Heart left ventricle (tissue), 16 donors: ENCODE data around the gene ARSB. TPM values are rescaled to one million over a fixed set of nuclear protein-coding genes. Genes with fewer than 3 reads are reported as not detected.

Source experiments
- ATAC-seq, 4 donors: fragments of 200-7000 bp; cut with Tn5 transposase; one replicate each; pipeline ENCODE4 v1.9.1; 2020 to 2022; ENCODE audit warnings: moderate library complexity in 4 of 4, mild to moderate bottlenecking in 3 of 4, moderate number of reproducible peaks in 1 of 4
- DNase-seq, 5 donors: peaks; one replicate each; pipeline ENCODE4 v3.0.0-alpha.2; 2020
- H3K27ac ChIP-seq, 12 donors: fragments of 200-600 bp; sonication (generic) in 4 of 12; one replicate each; pipeline versions ENCODE4 v1.5.0 to v1.8.0; 2016 to 2022; ENCODE audit warnings: mild to moderate bottlenecking in 2 of 12
- H3K27me3 ChIP-seq, 9 donors: fragments of 200-600 bp; sonication (generic) in 2 of 9; one replicate each; pipeline versions ENCODE4 v1.5.1 to v1.8.0; 2016 to 2022; ENCODE audit warnings: mild to moderate bottlenecking in 3 of 9
- H3K36me3 ChIP-seq, 9 donors: fragments of 200-600 bp; sonication (generic) in 2 of 9; one replicate each; pipeline versions ENCODE4 v1.5.0 to v1.8.0; 2018 to 2022; ENCODE audit warnings: mild to moderate bottlenecking in 2 of 9
- H3K4me1 ChIP-seq, 12 donors: fragments of 200-600 bp; sonication (generic) in 4 of 12; one replicate each; pipeline versions ENCODE4 v1.5.0 to v1.8.0; 2016 to 2022; ENCODE audit warnings: mild to moderate bottlenecking in 3 of 12
- H3K4me3 ChIP-seq, 12 donors: fragments of 200-600 bp; sonication (generic) in 4 of 12; one replicate each; pipeline versions ENCODE4 v1.5.0 to v1.8.0; 2017 to 2022; ENCODE audit warnings: mild to moderate bottlenecking in 9 of 12, moderate library complexity in 4 of 12
- H3K9me3 ChIP-seq, 12 donors: fragments of 200-600 bp; sonication (generic) in 4 of 12; one replicate each; pipeline versions ENCODE4 v1.5.0 to v1.8.0; 2016 to 2022; ENCODE audit warnings: mild to moderate bottlenecking in 1 of 12
- POLR2A ChIP-seq, 2 donors: fragments of 450-650 bp; IDR thresholded peaks; one replicate each; pipeline ENCODE4 v1.6.1; 2017; ENCODE audit warnings: antibody characterized with exemption in 2 of 2, mild to moderate bottlenecking in 2 of 2, moderate library complexity in 2 of 2
- WGBS, 4 donors: extraction: QIAGEN DNeasy Blood & Tissue Kit in 2 of 4; methylation state at CpG; one replicate each; pipeline versions ENCODE4 v1.1.5 to v1.1.7; 2013 to 2018; 5-methylcytosine and 5-hydroxymethylcytosine counted together
- intact Hi-C, 10 donors: fragments of 100-400 bp; cut with DNase I; formaldehyde crosslinking; loops; one replicate each; pipeline versions ENCODE4 v1.11.1 to v1.14.2; 2022
- polyA plus RNA-seq, 2 donors: library from polyadenylated mRNA; stranded (reverse); fragments of 200-250 nt; gene quantifications; one replicate each; pipeline ENCODE4 v1.2.3, GENCODE V29; 2013
- total RNA-seq, 9 donors: library from RNA; depleted of rRNA in 2 of 9; stranded (reverse); fragments of >200 nt in 2 of 9; fragmentation: NEBNext Ultra II Directional in 3 of 9; extraction: Animal tissue kit (Norgen Biotek cat#: 25700) in 3 of 9; gene quantifications; one replicate each; pipeline versions ENCODE4 v1.1.0 to v1.2.4, GENCODE V29; 2016 to 2023
- TF ChIP-seq, protein P1 (sequence below), 12 donors: fragments of 200-600 bp; sonication (generic) in 4 of 12; IDR thresholded peaks; one replicate each; pipeline versions ENCODE4 v1.5.0 to v1.8.0; 2018 to 2022; ENCODE audit warnings: antibody characterized with exemption in 12 of 12, mild to moderate bottlenecking in 5 of 12
- donor health status: ischemic (EF 13 %, LVEDD 7.1; RV severe dilation, severe dysfunction).
- donor health status: healthy with polysubstance abuse.
- donor health status: DM: no; HTN: yes; CAD: no.
- donor health status: DM: no; HTN: no; CAD: no.
- donor health status: ischemic (EF 25% LVEDD 6.9; RV normal size, moderate dysfunction).
- donor health status: ischemic (EF 25% LVEDD 5.7; RV mildly dilated, moderate dysfunction).
- donor health status: healthy.
- donor health status: DM: yes; HTN: yes; CAD: no.
- donor health status: ischemic (EF 35%, LVEDD 5.7; RV mildly dilated, moderate dysfunction).
- donor health status: nonischemic (EF 11% LVEDD 7.7; RV severe dilation, severe dysfunction).
- donor health status: DM: yes; HTN: yes; CAD: no.
- donor health status: PGD.
- donor health status: ischemic (EF 29% LVEDD 5.4; RV normal size, mild dysfunction).
- donor health status: nonischemic (EF 23%, LVEDD 6.1; RV moderate dilation, normal function).

Gene ARSB
- total and polyA plus RNA-seq, 11 donors: 2.2 to 25.8 (median 14.4) TPM

DNA sequence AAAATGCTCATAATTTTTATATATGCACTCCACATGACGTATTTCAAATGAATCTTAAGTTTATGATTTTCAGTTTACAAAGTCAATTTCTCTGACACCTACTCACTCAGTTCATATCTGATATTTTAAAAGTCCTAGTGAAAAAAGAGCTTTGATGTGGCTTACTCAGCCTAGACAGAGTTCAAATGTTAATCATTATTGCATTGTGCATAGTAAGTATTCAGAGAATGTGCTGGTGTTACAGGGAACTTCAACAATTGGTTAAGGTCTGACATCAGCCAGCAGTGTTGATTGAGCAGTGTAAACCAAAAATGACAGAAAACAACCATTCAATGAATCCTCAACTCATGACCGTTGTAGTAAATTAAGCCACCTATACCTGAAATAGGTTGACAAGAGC lies 189.4 kb downstream of the ARSB start:
- Histone ChIP-seq H3K36me3 (no peaks in the 10 kb centered on the region), H3K27ac (no peak overlapping the region), H3K4me1 (peaks cover 0 to 11% (median 0%) of the 10 kb centered on the region in 12 donors), H3K27me3 (no peaks in the 10 kb centered on the region), H3K9me3 (no peaks in the 10 kb centered on the region), H3K4me3 (no peak overlapping the region)
- intact Hi-C loops: no loop called here
- 94 to 98% (median 95%) methylated on average over 2 of the region's 2 CpGs for WGBS, 4 donors
- no peak for DNase-seq
- TF ChIP-seq, protein P1, sequence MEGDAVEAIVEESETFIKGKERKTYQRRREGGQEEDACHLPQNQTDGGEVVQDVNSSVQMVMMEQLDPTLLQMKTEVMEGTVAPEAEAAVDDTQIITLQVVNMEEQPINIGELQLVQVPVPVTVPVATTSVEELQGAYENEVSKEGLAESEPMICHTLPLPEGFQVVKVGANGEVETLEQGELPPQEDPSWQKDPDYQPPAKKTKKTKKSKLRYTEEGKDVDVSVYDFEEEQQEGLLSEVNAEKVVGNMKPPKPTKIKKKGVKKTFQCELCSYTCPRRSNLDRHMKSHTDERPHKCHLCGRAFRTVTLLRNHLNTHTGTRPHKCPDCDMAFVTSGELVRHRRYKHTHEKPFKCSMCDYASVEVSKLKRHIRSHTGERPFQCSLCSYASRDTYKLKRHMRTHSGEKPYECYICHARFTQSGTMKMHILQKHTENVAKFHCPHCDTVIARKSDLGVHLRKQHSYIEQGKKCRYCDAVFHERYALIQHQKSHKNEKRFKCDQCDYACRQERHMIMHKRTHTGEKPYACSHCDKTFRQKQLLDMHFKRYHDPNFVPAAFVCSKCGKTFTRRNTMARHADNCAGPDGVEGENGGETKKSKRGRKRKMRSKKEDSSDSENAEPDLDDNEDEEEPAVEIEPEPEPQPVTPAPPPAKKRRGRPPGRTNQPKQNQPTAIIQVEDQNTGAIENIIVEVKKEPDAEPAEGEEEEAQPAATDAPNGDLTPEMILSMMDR (IDR thresholded peaks at IDR 0.05): no peak
- TF ChIP-seq POLR2A (IDR thresholded peaks at IDR 0.05): no peak
- no peak for ATAC-seq

GRCh38 chr5:78794693-78795215 lies 190.4 kb downstream of the ARSB start:
- no peak overlapping the region for H3K27ac ChIP-seq
- no peak for ATAC-seq
- H3K9me3 ChIP-seq: no peaks in the 10 kb centered on the region
- intact Hi-C loops: no loop called here
- 76 to 96% (median 89%) methylated on average over 1 of the region's 1 CpG for WGBS, 4 donors
- H3K27me3 ChIP-seq: no peaks in the 10 kb centered on the region
- H3K4me3 ChIP-seq: no peak overlapping the region
- peaks cover 0 to 11% (median 0%) of the 10 kb centered on the region in 12 donors for H3K4me1 ChIP-seq
- no peaks in the 10 kb centered on the region for H3K36me3 ChIP-seq
- DNase-seq: no peak
- TF ChIP-seq POLR2A (IDR thresholded peaks at IDR 0.05): no peak
- TF ChIP-seq, protein P1 (IDR thresholded peaks at IDR 0.05): no peak

- H3K9me3 ChIP-seq: no peaks in the 10 kb centered on the region
- no peak for TF ChIP-seq POLR2A (IDR thresholded peaks at IDR 0.05)
- TF ChIP-seq, protein P1 (IDR thresholded peaks at IDR 0.05): no peak
- WGBS, 4 donors: 82 to 86% (median 84%) methylated on average over 7 of the region's 7 CpGs
- ATAC-seq (no peak), DNase-seq (no peak)
- intact Hi-C loops: no loop called here
- no peaks in the 10 kb centered on the region for H3K36me3 ChIP-seq
- H3K27me3 ChIP-seq: no peaks in the 10 kb centered on the region
- no peak overlapping the region for H3K4me3 ChIP-seq
- peaks cover 0 to 8% (median 0%) of the 10 kb centered on the region in 12 donors for H3K4me1 ChIP-seq
- no peak overlapping the region for H3K27ac ChIP-seq
Measured at GRCh38 chr5:78793907-78794662, 191.0 kb downstream of the ARSB start.

DNA sequence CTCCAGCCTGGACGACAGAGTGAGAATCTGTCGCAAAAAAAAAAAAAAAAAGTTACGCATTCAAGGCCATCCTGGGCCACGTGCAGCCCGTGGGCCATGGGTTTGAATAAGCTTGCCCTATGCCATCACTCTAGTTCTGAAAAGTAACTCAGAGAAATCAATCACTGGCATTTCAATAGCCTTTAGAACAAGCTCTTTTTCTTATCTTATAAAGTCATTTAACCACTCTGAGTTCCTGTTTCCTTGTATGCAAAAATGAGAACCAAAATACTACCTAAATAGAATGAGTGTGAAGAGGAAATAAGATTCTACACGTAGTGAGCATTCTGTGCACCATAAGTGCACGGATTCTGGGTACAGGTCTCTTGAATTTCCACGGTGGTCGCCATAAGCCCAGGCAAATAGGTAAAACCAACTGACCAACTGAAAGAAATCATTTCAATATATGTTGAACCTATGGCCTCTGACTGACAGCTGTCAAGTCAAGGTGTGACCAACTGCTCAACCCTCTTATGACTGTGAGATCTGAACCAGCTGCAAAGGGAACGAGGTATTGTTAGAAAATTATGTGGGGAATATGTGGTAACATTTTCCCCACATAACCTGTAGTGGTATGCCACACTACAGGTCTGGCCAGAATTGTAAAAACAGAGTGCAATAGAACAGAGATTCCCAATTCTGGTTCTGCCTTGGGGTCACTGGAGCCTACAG lies 192.6 kb downstream of the ARSB start:
- DNase-seq (no peak), ATAC-seq (no peak)
- H3K4me1 ChIP-seq: peaks cover 0 to 16% (median 0%) of the 10 kb centered on the region in 12 donors
- no peak for TF ChIP-seq POLR2A (IDR thresholded peaks at IDR 0.05)
- TF ChIP-seq, protein P1 (IDR thresholded peaks at IDR 0.05): no peak
- H3K4me3 ChIP-seq: no peak overlapping the region
- intact Hi-C loops: no loop called here
- no peak overlapping the region for H3K27ac ChIP-seq
- H3K9me3 ChIP-seq: no peaks in the 10 kb centered on the region
- H3K27me3 ChIP-seq: no peaks in the 10 kb centered on the region
- no peaks in the 10 kb centered on the region for H3K36me3 ChIP-seq
- WGBS, 4 donors: 88 to 90% (median 89%) methylated on average over 10 of the region's 10 CpGs
